Liver (tissue), 3 donors: Measurements from ENCODE around the gene CTXN3.

ENCODE experiments used
- FOXA1 ChIP-seq: IDR thresholded peaks from 2 replicates; pipeline ENCODE4 v1.6.1; 2016; ENCODE audit warnings: antibody characterized with exemption
- GABPA ChIP-seq, 2 donors: IDR thresholded peaks in 1 of 2; conservative IDR thresholded peaks in 1 of 2; 2 replicates each; pipeline ENCODE4 v1.6.1; 2016; ENCODE audit warnings: antibody characterized with exemption in 2 of 2, mild to moderate bottlenecking in 1 of 2, moderate library complexity in 1 of 2
- JUND ChIP-seq, 2 donors: IDR thresholded peaks; 2 replicates each; pipeline ENCODE4 v1.6.1; 2016; ENCODE audit warnings: antibody characterized with exemption in 2 of 2
- MAX ChIP-seq: IDR thresholded peaks from 2 replicates; pipeline ENCODE4 v1.6.1; 2016; ENCODE audit warnings: antibody characterized with exemption
- RAD21 ChIP-seq, 2 donors: IDR thresholded peaks; 2 replicates each; pipeline ENCODE4 v1.6.1; 2016; ENCODE audit warnings: antibody characterized with exemption in 2 of 2, mild to moderate bottlenecking in 2 of 2
- SP1 ChIP-seq: IDR thresholded peaks from 2 replicates; pipeline ENCODE4 v1.6.1; 2018; ENCODE audit warnings: antibody characterized with exemption, mild to moderate bottlenecking
- TAF1 ChIP-seq: conservative IDR thresholded peaks from 2 replicates; pipeline ENCODE4 v1.6.1; 2016; ENCODE audit warnings: antibody characterized with exemption, mild to moderate bottlenecking
- TF ChIP-seq, protein P1 (sequence below): fragments of 150-350 bp; IDR thresholded peaks from 2 replicates; pipeline ENCODE4 v1.5.1; 2017; ENCODE audit warnings: improper control_type of control experiment, low read depth, low read length; ENCODE audit not compliant: missing input control
- donor health status: healthy.
- donor health status: healthy.

GRCh38 chr5:127601111-127601510 lies 47.8 kb upstream of the CTXN3 start:
- TF ChIP-seq MAX, result no peak
- no peak for TF ChIP-seq GABPA (IDR thresholded peaks at IDR 0.05 in 1 of 2, conservative IDR thresholded peaks at IDR 0.05 in 1 of 2)
- no peak for TF ChIP-seq RAD21 (IDR thresholded peaks at IDR 0.05)
- TF ChIP-seq, protein P1, sequence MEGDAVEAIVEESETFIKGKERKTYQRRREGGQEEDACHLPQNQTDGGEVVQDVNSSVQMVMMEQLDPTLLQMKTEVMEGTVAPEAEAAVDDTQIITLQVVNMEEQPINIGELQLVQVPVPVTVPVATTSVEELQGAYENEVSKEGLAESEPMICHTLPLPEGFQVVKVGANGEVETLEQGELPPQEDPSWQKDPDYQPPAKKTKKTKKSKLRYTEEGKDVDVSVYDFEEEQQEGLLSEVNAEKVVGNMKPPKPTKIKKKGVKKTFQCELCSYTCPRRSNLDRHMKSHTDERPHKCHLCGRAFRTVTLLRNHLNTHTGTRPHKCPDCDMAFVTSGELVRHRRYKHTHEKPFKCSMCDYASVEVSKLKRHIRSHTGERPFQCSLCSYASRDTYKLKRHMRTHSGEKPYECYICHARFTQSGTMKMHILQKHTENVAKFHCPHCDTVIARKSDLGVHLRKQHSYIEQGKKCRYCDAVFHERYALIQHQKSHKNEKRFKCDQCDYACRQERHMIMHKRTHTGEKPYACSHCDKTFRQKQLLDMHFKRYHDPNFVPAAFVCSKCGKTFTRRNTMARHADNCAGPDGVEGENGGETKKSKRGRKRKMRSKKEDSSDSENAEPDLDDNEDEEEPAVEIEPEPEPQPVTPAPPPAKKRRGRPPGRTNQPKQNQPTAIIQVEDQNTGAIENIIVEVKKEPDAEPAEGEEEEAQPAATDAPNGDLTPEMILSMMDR, result no peak
- TF ChIP-seq FOXA1, result no peak
- no peak for TF ChIP-seq SP1
- no peak for TF ChIP-seq TAF1
- no peak for TF ChIP-seq JUND (IDR thresholded peaks at IDR 0.05)
